Measurements from ENCODE around the gene MRPS9.

GRCh38 chr2:105081006-105081601 lies 43.2 kb downstream of the MRPS9 start:
- TF ChIP-seq CTCF (IDR thresholded peaks at IDR 0.05 in 2 of 3, conservative IDR thresholded peaks at IDR 0.05 in 1 of 3; ENCODE audit: borderline replicate concordance in 1 of 3, insufficient read depth in 1 of 3, low read depth in 2 of 3, low read length in 2 of 3) (no peak), EZH2 (IDR thresholded peaks at IDR 0.05) (no peak), EGR1 (IDR thresholded peaks at IDR 0.05; ENCODE audit: low read depth) (no peak), CEBPB (IDR thresholded peaks at IDR 0.05; ENCODE audit: low read depth) (no peak), ELF1 (IDR thresholded peaks at IDR 0.05; ENCODE audit: borderline replicate concordance, low read depth) (no peak), POLR2AphosphoS5 (IDR thresholded peaks at IDR 0.05; ENCODE audit: low read depth, low read length) (no peak)
